Liver (tissue), 9 donors: Measurements from ENCODE around the gene GPR61. TPM values are rescaled to one million over a fixed set of nuclear protein-coding genes. Genes with fewer than 3 reads are reported as not detected.

Source experiments
- DNase-seq: peaks from one replicate; pipeline ENCODE4 v3.0.0-alpha.2; 2017; ENCODE audit warnings: low spot score
- H3K27ac ChIP-seq, 2 donors: one replicate each; pipeline ENCODE4 v1.7.0; 2013; ENCODE audit warnings: inconsistent platforms in 2 of 2, low read length in 2 of 2, control low read depth in 1 of 2, low read depth in 1 of 2, mild to moderate bottlenecking in 1 of 2
- H3K27me3 ChIP-seq, 4 donors: one replicate each; pipeline versions ENCODE4 v1.6.1 to v1.7.0; 2013; ENCODE audit warnings: low read length in 3 of 4, inconsistent platforms in 1 of 4, mild to moderate bottlenecking in 1 of 4, moderate library complexity in 1 of 4; ENCODE audit not compliant: control insufficient read depth in 4 of 4, insufficient read depth in 4 of 4
- H3K36me3 ChIP-seq, 4 donors: one replicate each; pipeline versions ENCODE4 v1.6.1 to v1.7.0; 2013; ENCODE audit warnings: low read length in 3 of 4, mild to moderate bottlenecking in 3 of 4, low read depth in 1 of 4, moderate library complexity in 1 of 4; ENCODE audit not compliant: control insufficient read depth in 4 of 4, insufficient read depth in 3 of 4
- H3K4me1 ChIP-seq, 4 donors: one replicate each; pipeline versions ENCODE4 v1.6.1 to v1.7.0; 2013; ENCODE audit warnings: low read length in 3 of 4, mild to moderate bottlenecking in 3 of 4, moderate library complexity in 1 of 4; ENCODE audit not compliant: control insufficient read depth in 4 of 4, insufficient read depth in 4 of 4
- H3K4me3 ChIP-seq, 3 donors: one replicate each; pipeline versions ENCODE4 v1.6.1 to v1.7.0; 2013; ENCODE audit warnings: low read length in 3 of 3, control low read depth in 1 of 3, low read depth in 1 of 3, mild to moderate bottlenecking in 1 of 3
- H3K9ac ChIP-seq, 2 donors: one replicate each; pipeline ENCODE4 v1.7.0; 2013; ENCODE audit warnings: low read length in 2 of 2, mild to moderate bottlenecking in 2 of 2, moderate library complexity in 2 of 2, control low read depth in 1 of 2, low read depth in 1 of 2
- H3K9me3 ChIP-seq, 4 donors: one replicate each; pipeline versions ENCODE4 v1.6.1 to v1.7.0; 2013; ENCODE audit warnings: low read length in 3 of 4; ENCODE audit not compliant: control insufficient read depth in 4 of 4
- EGR1 ChIP-seq, 2 donors: IDR thresholded peaks; 2 replicates each; pipeline ENCODE4 v1.6.1; 2016 to 2018; ENCODE audit warnings: antibody characterized with exemption in 2 of 2, low read depth in 2 of 2
- FOXA1 ChIP-seq: IDR thresholded peaks from 2 replicates; pipeline ENCODE4 v1.6.1; 2016; ENCODE audit warnings: antibody characterized with exemption
- GABPA ChIP-seq, 2 donors: IDR thresholded peaks in 1 of 2; conservative IDR thresholded peaks in 1 of 2; 2 replicates each; pipeline ENCODE4 v1.6.1; 2016; ENCODE audit warnings: antibody characterized with exemption in 2 of 2, mild to moderate bottlenecking in 1 of 2, moderate library complexity in 1 of 2
- HNF4A ChIP-seq, 2 donors: conservative IDR thresholded peaks; 2 replicates each; pipeline ENCODE4 v1.6.1; 2016; ENCODE audit warnings: antibody characterized with exemption in 2 of 2, mild to moderate bottlenecking in 2 of 2
- HNF4G ChIP-seq: IDR thresholded peaks from 2 replicates; pipeline ENCODE4 v1.6.1; 2016; ENCODE audit warnings: antibody characterized with exemption
- JUND ChIP-seq, 2 donors: IDR thresholded peaks; 2 replicates each; pipeline ENCODE4 v1.6.1; 2016; ENCODE audit warnings: antibody characterized with exemption in 2 of 2
- MAX ChIP-seq: IDR thresholded peaks from 2 replicates; pipeline ENCODE4 v1.6.1; 2016; ENCODE audit warnings: antibody characterized with exemption
- NR2F2 ChIP-seq: IDR thresholded peaks from 2 replicates; pipeline ENCODE4 v1.6.1; 2016; ENCODE audit warnings: antibody characterized with exemption
- RAD21 ChIP-seq, 2 donors: IDR thresholded peaks; 2 replicates each; pipeline ENCODE4 v1.6.1; 2016; ENCODE audit warnings: antibody characterized with exemption in 2 of 2, mild to moderate bottlenecking in 2 of 2
- REST ChIP-seq: IDR thresholded peaks from 2 replicates; pipeline ENCODE4 v1.6.1; 2016; ENCODE audit warnings: antibody characterized with exemption, mild to moderate bottlenecking
- RXRA ChIP-seq, 2 donors: IDR thresholded peaks; 2 replicates each; pipeline ENCODE4 v1.6.1; 2017 to 2018; ENCODE audit warnings: antibody characterized with exemption in 2 of 2, mild to moderate bottlenecking in 1 of 2
- SP1 ChIP-seq: IDR thresholded peaks from 2 replicates; pipeline ENCODE4 v1.6.1; 2018; ENCODE audit warnings: antibody characterized with exemption, mild to moderate bottlenecking
- TAF1 ChIP-seq: conservative IDR thresholded peaks from 2 replicates; pipeline ENCODE4 v1.6.1; 2016; ENCODE audit warnings: antibody characterized with exemption, mild to moderate bottlenecking
- WGBS: extraction: QIAGEN DNeasy Blood & Tissue Kit; methylation state at CpG from one replicate; pipeline ENCODE4 v1.1.7; 2013; 5-methylcytosine and 5-hydroxymethylcytosine counted together
- polyA plus RNA-seq, 2 donors: library from polyadenylated mRNA; stranded (reverse) in 1 of 2; unstranded in 1 of 2; fragments of 200-250 nt in 1 of 2; fragments of >200 nt in 1 of 2; fragmentation: Nextera tagmentation in 1 of 2; extraction: Ambion mirVana in 1 of 2; gene quantifications; one replicate each; pipeline versions ENCODE4 v1.2.1 to v1.2.3, GENCODE V29; 2013 to 2015
- total RNA-seq, 2 donors: library from RNA; depleted of rRNA; stranded (reverse); fragments of >200 nt; gene quantifications; one replicate each; pipeline ENCODE4 v1.2.3, GENCODE V29; 2014
- TF ChIP-seq, protein P1 (sequence below): IDR thresholded peaks from 2 replicates; pipeline ENCODE4 v1.6.1; 2016; ENCODE audit warnings: antibody characterized with exemption
- TF ChIP-seq, protein P2 (sequence below): fragments of 150-350 bp; IDR thresholded peaks from 2 replicates; pipeline ENCODE4 v1.5.1; 2017; ENCODE audit warnings: improper control_type of control experiment, low read depth, low read length; ENCODE audit not compliant: missing input control
- donor health status: healthy.
- donor health status: healthy.
- donor health status: healthy.
- donor health status: healthy.
- donor health status: healthy.

Gene GPR61
- total and polyA plus RNA-seq, 4 donors = 0.32 TPM; not detected in 3

DNA sequence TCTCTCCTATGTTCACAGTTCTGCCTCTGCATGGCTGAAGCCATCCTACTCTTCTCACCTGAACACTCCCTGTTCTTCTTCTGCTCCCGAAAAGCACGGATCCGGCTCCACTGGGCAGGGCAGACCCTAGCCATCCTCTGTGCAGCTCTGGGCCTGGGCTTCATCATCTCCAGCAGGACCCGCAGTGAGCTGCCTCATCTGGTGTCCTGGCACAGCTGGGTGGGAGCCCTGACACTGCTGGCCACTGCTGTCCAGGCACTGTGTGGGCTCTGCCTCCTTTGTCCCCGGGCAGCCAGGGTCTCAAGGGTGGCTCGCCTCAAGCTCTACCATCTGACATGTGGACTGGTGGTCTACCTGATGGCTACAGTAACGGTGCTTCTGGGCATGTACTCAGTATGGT lies 43.9 kb upstream of the GPR61 start:
- Histone ChIP-seq H3K27me3 (no peaks in the 10 kb centered on the region), H3K27ac (no peak overlapping the region), H3K4me3 (no peak overlapping the region), H3K9me3 (no peaks in the 10 kb centered on the region), H3K36me3 (peaks cover 0 to 15% (median 9%) of the 10 kb centered on the region in 4 donors), H3K4me1 (peaks cover 0 to 12% (median 8%) of the 10 kb centered on the region in 4 donors), H3K9ac (no peak overlapping the region)
- 95% methylated on average over 7 of the region's 7 CpGs for WGBS
- no peak for DNase-seq
- TF ChIP-seq SP1 (no peak), EGR1 (IDR thresholded peaks at IDR 0.05; ENCODE audit: low read depth in 2 of 2) (no peak), HNF4A (conservative IDR thresholded peaks at IDR 0.05) (no peak), NR2F2 (no peak), GABPA (IDR thresholded peaks at IDR 0.05 in 1 of 2, conservative IDR thresholded peaks at IDR 0.05 in 1 of 2) (no peak), RAD21 (IDR thresholded peaks at IDR 0.05) (no peak), TAF1 (no peak), HNF4G (no peak), RXRA (IDR thresholded peaks at IDR 0.05) (no peak)
- TF ChIP-seq, protein P1, sequence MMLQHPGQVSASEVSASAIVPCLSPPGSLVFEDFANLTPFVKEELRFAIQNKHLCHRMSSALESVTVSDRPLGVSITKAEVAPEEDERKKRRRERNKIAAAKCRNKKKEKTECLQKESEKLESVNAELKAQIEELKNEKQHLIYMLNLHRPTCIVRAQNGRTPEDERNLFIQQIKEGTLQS = no peak

GRCh38 chr1:109497449-109498160 lies 42.1 kb upstream of the GPR61 start:
- no peak overlapping the region for H3K27ac ChIP-seq
- TF ChIP-seq GABPA (IDR thresholded peaks at IDR 0.05 in 1 of 2, conservative IDR thresholded peaks at IDR 0.05 in 1 of 2) (no peak), EGR1 (IDR thresholded peaks at IDR 0.05; ENCODE audit: low read depth in 2 of 2) (no peak), RXRA (IDR thresholded peaks at IDR 0.05) (no peak), TAF1 (no peak), HNF4A (conservative IDR thresholded peaks at IDR 0.05) (no peak), REST (no peak), NR2F2 (no peak), JUND (IDR thresholded peaks at IDR 0.05) (no peak), RAD21 (IDR thresholded peaks at IDR 0.05) (no peak), FOXA1 (no peak), MAX (no peak), HNF4G (no peak)
- TF ChIP-seq, protein P2, sequence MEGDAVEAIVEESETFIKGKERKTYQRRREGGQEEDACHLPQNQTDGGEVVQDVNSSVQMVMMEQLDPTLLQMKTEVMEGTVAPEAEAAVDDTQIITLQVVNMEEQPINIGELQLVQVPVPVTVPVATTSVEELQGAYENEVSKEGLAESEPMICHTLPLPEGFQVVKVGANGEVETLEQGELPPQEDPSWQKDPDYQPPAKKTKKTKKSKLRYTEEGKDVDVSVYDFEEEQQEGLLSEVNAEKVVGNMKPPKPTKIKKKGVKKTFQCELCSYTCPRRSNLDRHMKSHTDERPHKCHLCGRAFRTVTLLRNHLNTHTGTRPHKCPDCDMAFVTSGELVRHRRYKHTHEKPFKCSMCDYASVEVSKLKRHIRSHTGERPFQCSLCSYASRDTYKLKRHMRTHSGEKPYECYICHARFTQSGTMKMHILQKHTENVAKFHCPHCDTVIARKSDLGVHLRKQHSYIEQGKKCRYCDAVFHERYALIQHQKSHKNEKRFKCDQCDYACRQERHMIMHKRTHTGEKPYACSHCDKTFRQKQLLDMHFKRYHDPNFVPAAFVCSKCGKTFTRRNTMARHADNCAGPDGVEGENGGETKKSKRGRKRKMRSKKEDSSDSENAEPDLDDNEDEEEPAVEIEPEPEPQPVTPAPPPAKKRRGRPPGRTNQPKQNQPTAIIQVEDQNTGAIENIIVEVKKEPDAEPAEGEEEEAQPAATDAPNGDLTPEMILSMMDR = no peak
- TF ChIP-seq, protein P1 = no peak
- peaks cover 0 to 15% (median 9%) of the 10 kb centered on the region in 4 donors for H3K36me3 ChIP-seq
- no peak for DNase-seq
- H3K9ac ChIP-seq = no peak overlapping the region
- no peaks in the 10 kb centered on the region for H3K9me3 ChIP-seq
- peaks cover 0 to 12% (median 8%) of the 10 kb centered on the region in 4 donors for H3K4me1 ChIP-seq
- WGBS = 75% methylated on average over 9 of the region's 9 CpGs
- no peaks in the 10 kb centered on the region for H3K27me3 ChIP-seq
- no peak overlapping the region for H3K4me3 ChIP-seq
